HUES48 (cell line): Measurements from ENCODE around the gene NCOA5.

Experiments
- H3K27ac ChIP-seq: one replicate; pipeline ENCODE4 v1.7.0; 2013; ENCODE audit warnings: low read depth, low read length, inconsistent platforms
- H3K27me3 ChIP-seq: 2 replicates; pipeline ENCODE4 v1.6.1; 2013; ENCODE audit warnings: mild to moderate bottlenecking, low read length; ENCODE audit not compliant: control insufficient read depth, insufficient read depth
- H3K36me3 ChIP-seq: 2 replicates; pipeline ENCODE4 v1.6.1; 2013; ENCODE audit warnings: low read length; ENCODE audit not compliant: control insufficient read depth, insufficient read depth
- H3K4me1 ChIP-seq: 2 replicates; pipeline ENCODE4 v1.6.1; 2013; ENCODE audit warnings: mild to moderate bottlenecking, low read length; ENCODE audit not compliant: control insufficient read depth, insufficient read depth
- H3K4me3 ChIP-seq: 2 replicates; pipeline ENCODE4 v1.5.1; 2013; ENCODE audit warnings: mild to moderate bottlenecking, low read depth, low read length
- H3K9ac ChIP-seq: 2 replicates; pipeline ENCODE4 v1.6.1; 2013; ENCODE audit warnings: mild to moderate bottlenecking, low read depth, low read length, moderate library complexity
- H3K9me3 ChIP-seq: 2 replicates; pipeline ENCODE4 v1.6.1; 2013; ENCODE audit warnings: low read length; ENCODE audit not compliant: control insufficient read depth, insufficient read depth

NCOA5 gene

GRCh38 chr20:46058599-46059281 lies 31.0 kb downstream of the NCOA5 start:
- Histone ChIP-seq H3K4me1 (peaks cover 13% of the 10 kb centered on the region), H3K4me3 (peak overlapping the region; percentile 54), H3K27ac (no peak overlapping the region), H3K36me3 (peaks cover 36% of the 10 kb centered on the region), H3K9ac (no peak overlapping the region), H3K27me3 (peaks cover 65% of the 10 kb centered on the region), H3K9me3 (no peaks in the 10 kb centered on the region)

- peaks cover 13% of the 10 kb centered on the region for H3K4me1 ChIP-seq
- no peak overlapping the region for H3K27ac ChIP-seq
- peaks cover 71% of the 10 kb centered on the region for H3K27me3 ChIP-seq
- peaks cover 29% of the 10 kb centered on the region for H3K36me3 ChIP-seq
- H3K4me3 ChIP-seq = peak overlapping the region; percentile 54
- no peak overlapping the region for H3K9ac ChIP-seq
- H3K9me3 ChIP-seq = no peaks in the 10 kb centered on the region
Measured at GRCh38 chr20:46057856-46058598, 31.7 kb downstream of the NCOA5 start.

GRCh38 chr20:46056970-46057855 lies 32.5 kb downstream of the NCOA5 start:
- H3K27me3 ChIP-seq = peaks cover 72% of the 10 kb centered on the region

GRCh38 chr20:46056027-46056833 lies 33.5 kb downstream of the NCOA5 start:
- H3K9me3 ChIP-seq = no peaks in the 10 kb centered on the region
- peaks cover 11% of the 10 kb centered on the region for H3K36me3 ChIP-seq
- no peak overlapping the region for H3K27ac ChIP-seq
- H3K27me3 ChIP-seq = peaks cover 72% of the 10 kb centered on the region
- no peak overlapping the region for H3K4me3 ChIP-seq
- H3K4me1 ChIP-seq = peaks cover 13% of the 10 kb centered on the region
- no peak overlapping the region for H3K9ac ChIP-seq

More at GRCh38 chr20:46056970-46057855, 32.5 kb downstream of the NCOA5 start:
- Histone ChIP-seq H3K4me3 (peak overlapping the region; percentile 54; the same call in 1 of the 2 replicates), H3K9ac (no peak overlapping the region), H3K36me3 (peaks cover 21% of the 10 kb centered on the region), H3K4me1 (peaks cover 13% of the 10 kb centered on the region), H3K27ac (no peak overlapping the region), H3K9me3 (no peaks in the 10 kb centered on the region)

GRCh38 chr20:46055269-46055668 lies 34.5 kb downstream of the NCOA5 start:
- Histone ChIP-seq H3K4me3 (no peak overlapping the region), H3K4me1 (peaks cover 13% of the 10 kb centered on the region), H3K36me3 (peaks cover 2% of the 10 kb centered on the region; the same call in 1 of the 2 replicates), H3K9ac (no peak overlapping the region), H3K9me3 (no peaks in the 10 kb centered on the region), H3K27ac (no peak overlapping the region), H3K27me3 (peaks cover 72% of the 10 kb centered on the region)

- Histone ChIP-seq H3K4me1 (peaks cover 12% of the 10 kb centered on the region), H3K36me3 (no peaks in the 10 kb centered on the region), H3K27ac (no peak overlapping the region), H3K4me3 (no peak overlapping the region), H3K9ac (no peak overlapping the region), H3K27me3 (peaks cover 66% of the 10 kb centered on the region), H3K9me3 (no peaks in the 10 kb centered on the region)
Measured at GRCh38 chr20:46054606-46055005, 35.2 kb downstream of the NCOA5 start.

- Histone ChIP-seq H3K27ac (no peak overlapping the region), H3K36me3 (no peaks in the 10 kb centered on the region), H3K9ac (no peak overlapping the region), H3K4me3 (no peak overlapping the region), H3K9me3 (no peaks in the 10 kb centered on the region), H3K27me3 (peaks cover 54% of the 10 kb centered on the region), H3K4me1 (peaks cover 3% of the 10 kb centered on the region; the same call in 1 of the 2 replicates)
Measured at GRCh38 chr20:46053416-46053815, 36.3 kb downstream of the NCOA5 start.

GRCh38 chr20:46051556-46052308 lies 38.0 kb downstream of the NCOA5 start:
- Histone ChIP-seq H3K36me3 (no peaks in the 10 kb centered on the region), H3K9me3 (no peaks in the 10 kb centered on the region), H3K4me1 (no peaks in the 10 kb centered on the region), H3K27ac (no peak overlapping the region), H3K4me3 (no peak overlapping the region), H3K9ac (no peak overlapping the region), H3K27me3 (peaks cover 37% of the 10 kb centered on the region)

- Histone ChIP-seq H3K36me3 (no peaks in the 10 kb centered on the region), H3K27me3 (peaks cover 29% of the 10 kb centered on the region), H3K9ac (no peak overlapping the region), H3K4me3 (no peak overlapping the region), H3K27ac (no peak overlapping the region), H3K4me1 (no peaks in the 10 kb centered on the region), H3K9me3 (no peaks in the 10 kb centered on the region)
Measured at GRCh38 chr20:46050885-46051284, 38.9 kb downstream of the NCOA5 start.

- H3K9me3 ChIP-seq = no peaks in the 10 kb centered on the region
- no peak overlapping the region for H3K27ac ChIP-seq
- no peak overlapping the region for H3K4me3 ChIP-seq
- H3K9ac ChIP-seq = no peak overlapping the region
- no peaks in the 10 kb centered on the region for H3K36me3 ChIP-seq
- H3K4me1 ChIP-seq = no peaks in the 10 kb centered on the region
- peaks cover 24% of the 10 kb centered on the region for H3K27me3 ChIP-seq
Measured at GRCh38 chr20:46050444-46050843, 39.3 kb downstream of the NCOA5 start.
